HEK293T (cell line): ENCODE results near the gene PFKFB2.

Experiments
- BHLHE40 ChIP-seq: fragments of 450-650 bp; IDR thresholded peaks from 2 replicates; pipeline ENCODE4 v1.6.1; 2016; ENCODE audit warnings: mild to moderate bottlenecking, moderate library complexity, borderline replicate concordance
- ELF4 ChIP-seq: fragments of 450-650 bp; IDR thresholded peaks from 2 replicates; pipeline ENCODE4 v1.6.1; 2017; ENCODE audit warnings: antibody characterized with exemption
- FOXA1 ChIP-seq: fragments of 450-650 bp; IDR thresholded peaks from 2 replicates; pipeline ENCODE4 v1.6.1; 2016; ENCODE audit warnings: mild to moderate bottlenecking
- SP1 ChIP-seq: fragments of 450-650 bp; IDR thresholded peaks from 2 replicates; pipeline ENCODE4 v1.6.1; 2017
- SUZ12 ChIP-seq: fragments of 450-650 bp; IDR thresholded peaks from 2 replicates; pipeline ENCODE4 v1.6.1; 2016; ENCODE audit warnings: mild to moderate bottlenecking
- ZNF384 ChIP-seq: fragments of 450-650 bp; IDR thresholded peaks from 2 replicates; pipeline ENCODE4 v1.6.1; 2016

DNA sequence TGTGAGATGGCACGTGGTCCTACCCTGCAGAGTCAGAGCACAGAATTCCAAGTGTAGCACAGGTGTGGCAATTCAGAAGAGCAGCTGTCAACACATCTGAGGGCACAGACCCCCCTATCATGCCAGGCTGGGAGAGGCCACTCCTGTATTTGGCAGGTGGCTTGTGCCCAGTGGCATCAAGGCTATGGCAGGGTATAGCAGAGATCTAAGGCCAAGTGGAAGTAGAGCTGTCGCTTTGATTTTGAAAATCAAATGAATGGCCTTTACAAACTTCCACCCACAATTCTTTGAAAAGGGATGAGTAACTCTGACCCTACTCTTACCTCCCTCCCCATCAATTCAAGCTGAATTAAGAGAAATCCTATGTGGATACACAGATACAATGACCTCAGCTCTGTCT lies 33.9 kb upstream of the PFKFB2 start:
- TF ChIP-seq BHLHE40 (no peak), FOXA1 (no peak), ZNF384 (no peak), SP1 (no peak), SUZ12 (no peak), ELF4 (no peak)
